Panc1 (cell line): ENCODE measurements around the gene SLC4A1. TPM values are rescaled to one million over a fixed set of nuclear protein-coding genes. Genes with fewer than 3 reads are reported as not detected.

Source experiments
- ATAC-seq: fragments of 200-7000 bp; cut with Tn5 transposase; 2 replicates; pipeline ENCODE4 v1.9.1; 2020; ENCODE audit warnings: mild to moderate bottlenecking, moderate library complexity
- BruUV-seq: library from RNA; stranded (reverse); fragments of 400-500 nt; replicated peaks from 2 replicates; lab custom pipeline; 2021; lab: Mats Ljungman, UMichigan
- CTCF ChIA-PET: fragments of 300-600 bp; sonication (Branson Sonifier 250); formaldehyde crosslinking; loops from one replicate; lab custom pipeline; 2022; ENCODE audit warnings: antibody characterized with exemption; lab: Charles Lee
- POLR2A ChIA-PET: fragments of 300-600 bp; sonication (Branson Sonifier 250); formaldehyde crosslinking; loops from one replicate; lab custom pipeline; 2022; ENCODE audit warnings: antibody characterized with exemption; lab: Charles Lee
- DNase-seq: peaks from one replicate; pipeline ENCODE4 v3.0.0-alpha.2; 2010; ENCODE audit warnings: low read depth, low spot score
- H3K27ac ChIP-seq: 2 replicates; pipeline ENCODE4 v1.5.1; 2011; ENCODE audit warnings: mild to moderate bottlenecking, low read length, inconsistent platforms
- H3K27me3 ChIP-seq: fragments of 200-500 bp; sonication (Bioruptor generic); 2 replicates; pipeline ENCODE4 v1.6.0; 2014; ENCODE audit warnings: low read length, inconsistent platforms; ENCODE audit not compliant: control insufficient read depth, insufficient read depth
- H3K36me3 ChIP-seq: fragments of 200-500 bp; sonication (Bioruptor generic); 2 replicates; pipeline ENCODE4 v1.5.1; 2014; ENCODE audit warnings: inconsistent platforms, mild to moderate bottlenecking, low read length, moderate library complexity; ENCODE audit not compliant: control insufficient read depth, insufficient read depth
- H3K4me1 ChIP-seq: 2 replicates; pipeline ENCODE4 v1.5.1; 2011; ENCODE audit warnings: inconsistent platforms, mild to moderate bottlenecking, low read length, moderate library complexity; ENCODE audit not compliant: control insufficient read depth, insufficient read depth
- H3K4me3 ChIP-seq, 2 experiments: 2 replicates each; pipeline ENCODE4 v1.5.1; 2011 to 2012; ENCODE audit warnings: low read depth in 2 of 2, low read length in 2 of 2, mild to moderate bottlenecking in 2 of 2, inconsistent platforms in 1 of 2, moderate library complexity in 1 of 2
- H3K9me3 ChIP-seq: fragments of 200-500 bp; sonication (Bioruptor generic); 2 replicates; pipeline ENCODE4 v1.5.1; 2014; ENCODE audit warnings: low read depth, mild to moderate bottlenecking, inconsistent platforms, low read length, moderate library complexity; ENCODE audit not compliant: control insufficient read depth, insufficient read depth
- CTCF ChIP-seq: fragments of 450-650 bp; IDR thresholded peaks from 2 replicates; pipeline ENCODE4 v1.5.1; 2017; ENCODE audit warnings: mild to moderate bottlenecking
- POLR2AphosphoS5 ChIP-seq: IDR thresholded peaks from 2 replicates; pipeline ENCODE4 v1.6.1; 2012; ENCODE audit warnings: mild to moderate bottlenecking, low read depth, low read length, moderate library complexity
- REST ChIP-seq, 2 experiments: IDR thresholded peaks; 2 replicates each; pipeline ENCODE4 v1.6.1; 2011 to 2012; ENCODE audit warnings: low read depth in 2 of 2, control low read depth in 1 of 2, low read length in 1 of 2, mild to moderate bottlenecking in 1 of 2, moderate library complexity in 1 of 2; ENCODE audit not compliant: insufficient read depth in 1 of 2
- SIN3A ChIP-seq: IDR thresholded peaks from 2 replicates; pipeline ENCODE4 v1.6.1; 2012; ENCODE audit warnings: low read depth, mild to moderate bottlenecking, low read length, moderate library complexity, borderline replicate concordance; ENCODE audit not compliant: insufficient read depth
- TCF7L2 ChIP-seq: IDR thresholded peaks from 2 replicates; pipeline ENCODE4 v1.6.1; 2011; ENCODE audit warnings: mild to moderate bottlenecking, low read depth, low read length, inconsistent platforms
- in situ Hi-C: cut with HindIII; loops from 2 replicates; pipeline ENCODE4 v1.10.0; 2016; ENCODE audit warnings: low sequenced_read_pairs, low pct_unique_long_range_greater_than_20kb
- intact Hi-C: fragments of 100-400 bp; cut with micrococcal nuclease; formaldehyde crosslinking; loops from one replicate; pipeline ENCODE4 v1.10.0; 2022; ENCODE audit not compliant: unreplicated experiment
- total RNA-seq: library from RNA; stranded (reverse); gene quantifications from one replicate; pipeline ENCODE4 v1.2.1, GENCODE V29; 2021; ENCODE audit not compliant: unreplicated experiment

The SLC4A1 gene
- total RNA-seq, 1 experiment from 2014 or later, result not detected

- CTCF ChIA-PET, result interaction anchor here (0.6 kb wide), 1 partner anchor 30 kb away, joined by 8 read pairs; no protein-coding TSS in a partner anchor
Measured at GRCh38 chr17:44297975-44298374, 30.0 kb upstream of the SLC4A1 start.

GRCh38 chr17:44293509-44294226 is 25.7 kb upstream of the SLC4A1 start:
- in situ Hi-C loops, result no loop called here
- ATAC-seq (no peak), DNase-seq (no peak)
- BruUV-seq, result no TSS peak
- intact Hi-C loops, result no loop called here
- H3K27me3 ChIP-seq, result no peaks in the 10 kb centered on the region
- no peak overlapping the region for H3K4me3 ChIP-seq
- no peaks in the 10 kb centered on the region for H3K9me3 ChIP-seq
- H3K36me3 ChIP-seq, result no peaks in the 10 kb centered on the region
- CTCF ChIA-PET, result no interaction called here
- TF ChIP-seq SIN3A, result no peak
- no peak for TF ChIP-seq REST (IDR thresholded peaks at IDR 0.05; ENCODE audit: insufficient read depth in 1 of 2, low read depth in 2 of 2, low read length in 1 of 2)
- no peak for TF ChIP-seq TCF7L2
- TF ChIP-seq CTCF, result no peak
- TF ChIP-seq POLR2AphosphoS5, result no peak
- POLR2A ChIA-PET, result no interaction called here
- H3K4me1 ChIP-seq, result no peaks in the 10 kb centered on the region
- H3K27ac ChIP-seq, result no peak overlapping the region

More at GRCh38 chr17:44297975-44298374, 30.0 kb upstream of the SLC4A1 start:
- Histone ChIP-seq H3K27ac (no peak overlapping the region), H3K9me3 (no peaks in the 10 kb centered on the region), H3K4me3 (no peak overlapping the region), H3K36me3 (no peaks in the 10 kb centered on the region), H3K4me1 (no peaks in the 10 kb centered on the region), H3K27me3 (no peaks in the 10 kb centered on the region)
- no TSS peak for BruUV-seq
- TF ChIP-seq POLR2AphosphoS5 (no peak), CTCF (no peak)
- intact Hi-C loops, result no loop called here
- DNase-seq (no peak), ATAC-seq (no peak)
- in situ Hi-C loops, result no loop called here
- POLR2A ChIA-PET, result no interaction called here
